Keratinocyte (primary cell): ENCODE data around the gene POLE2. TPM values are rescaled to one million over a fixed set of nuclear protein-coding genes. Genes with fewer than 3 reads are reported as not detected.

Experiments used
- DNase-seq: peaks from one replicate; pipeline ENCODE4 v3.0.0-alpha.2; 2011; ENCODE audit warnings: low read depth, missing footprints, low spot score
- FAIRE-seq: peaks from 2 replicates; lab custom pipeline; 2011; peaks lifted over from hg19 to GRCh38; lab: Jason Lieb, UNC
- H2AFZ ChIP-seq: 2 replicates; pipeline ENCODE4 v1.6.0; 2012; ENCODE audit warnings: low read length, control low read depth, inconsistent platforms; ENCODE audit not compliant: control insufficient read depth
- H3K27ac ChIP-seq: 2 replicates; pipeline ENCODE4 v1.5.1; 2011; ENCODE audit warnings: low read length; ENCODE audit not compliant: control insufficient read depth, insufficient read depth
- H3K27me3 ChIP-seq: 3 replicates; pipeline ENCODE4 v1.6.0; 2011; ENCODE audit warnings: low read length; ENCODE audit not compliant: control insufficient read depth, insufficient read depth; ENCODE audit errors: extremely low read depth
- H3K36me3 ChIP-seq, 2 experiments: 2 replicates in 1 of 2; 3 replicates in 1 of 2; pipeline ENCODE4 v1.5.1; 2011; ENCODE audit warnings: low read length in 2 of 2, mild to moderate bottlenecking in 1 of 2; ENCODE audit not compliant: control insufficient read depth in 2 of 2, insufficient read depth in 2 of 2; ENCODE audit errors: extremely low read depth in 1 of 2
- H3K4me1 ChIP-seq: 3 replicates; pipeline ENCODE4 v1.5.1; 2011; ENCODE audit warnings: low read length; ENCODE audit not compliant: control insufficient read depth, insufficient read depth; ENCODE audit errors: extremely low read depth
- H3K4me2 ChIP-seq: 3 replicates; pipeline ENCODE4 v1.6.0; 2011; ENCODE audit warnings: low read depth, low read length; ENCODE audit not compliant: control insufficient read depth, insufficient read depth; ENCODE audit errors: extremely low read depth
- H3K4me3 ChIP-seq, 3 experiments: fragments of 200-600 bp in 1 of 3; sonication (generic) in 1 of 3; 2 replicates in 2 of 3; 3 replicates in 1 of 3; pipeline ENCODE4 v1.5.1; 2011 to 2016; ENCODE audit warnings: low read length in 3 of 3, mild to moderate bottlenecking in 3 of 3, control low read depth in 2 of 3, inconsistent platforms in 1 of 3, low read depth in 1 of 3, mixed read lengths in 1 of 3, mixed run types in 1 of 3, moderate library complexity in 1 of 3; ENCODE audit not compliant: control insufficient read depth in 2 of 3, insufficient read depth in 2 of 3; ENCODE audit errors: extremely low read depth in 1 of 3
- H3K79me2 ChIP-seq: 2 replicates; pipeline ENCODE4 v1.6.0; 2012; ENCODE audit warnings: low read length; ENCODE audit not compliant: control insufficient read depth, insufficient read depth
- H3K9ac ChIP-seq: 3 replicates; pipeline ENCODE4 v1.6.0; 2011; ENCODE audit warnings: low read length; ENCODE audit not compliant: control insufficient read depth, insufficient read depth; ENCODE audit errors: extremely low read depth
- H3K9me1 ChIP-seq: 3 replicates; pipeline ENCODE4 v1.6.0; 2011; ENCODE audit warnings: low read length; ENCODE audit not compliant: control insufficient read depth, insufficient read depth; ENCODE audit errors: extremely low read depth
- H3K9me3 ChIP-seq: 2 replicates; pipeline ENCODE4 v1.5.1; 2012; ENCODE audit warnings: low read depth, low read length; ENCODE audit not compliant: control insufficient read depth
- H4K20me1 ChIP-seq: 3 replicates; pipeline ENCODE4 v1.6.0; 2011; ENCODE audit warnings: low read length; ENCODE audit not compliant: control insufficient read depth, insufficient read depth; ENCODE audit errors: extremely low read depth
- EZH2 ChIP-seq: IDR thresholded peaks from one replicate; pipeline ENCODE4 v1.6.1; 2012; ENCODE audit warnings: inconsistent platforms, mild to moderate bottlenecking, low read length, moderate library complexity
- dilution Hi-C: fragments of 300-500 bp; cut with MboI; formaldehyde crosslinking; loops from one replicate; pipeline ENCODE4 v1.7.0; 2020; ENCODE audit warnings: low sequenced_read_pairs; ENCODE audit not compliant: extremely low pct_ligation_motif_present
- polyA plus RNA-seq, 5 experiments: library from polyadenylated mRNA; depleted of rRNA in 3 of 5; stranded (reverse) in 3 of 5; stranded (forward) in 1 of 5; unstranded in 1 of 5; fragments of >200 nt; gene quantifications; 1 replicate in 1 of 5; 2 replicates in 3 of 5; 3 replicates in 1 of 5; pipeline versions ENCODE4 v1.2.1 to v1.2.3, GENCODE V29; 2011 to 2012; ENCODE audit warnings: missing spikeins in 2 of 5, low read depth in 1 of 5, low replicate concordance in 1 of 5
- TF ChIP-seq, protein P1 (sequence below), 3 experiments: IDR thresholded peaks in 1 of 3; conservative IDR thresholded peaks in 1 of 3; optimal IDR thresholded peaks in 1 of 3; 2 replicates in 2 of 3; 3 replicates in 1 of 3; pipeline versions ENCODE3 to v1.5.1; 2011; ENCODE audit warnings: low read length in 3 of 3, mild to moderate bottlenecking in 3 of 3, moderate library complexity in 2 of 3, control low read depth in 1 of 3, inconsistent platforms in 1 of 3; ENCODE audit not compliant: insufficient read depth in 2 of 3; ENCODE audit errors: extremely low read depth in 1 of 3

Gene POLE2
- polyA plus RNA-seq, 1 donor (not counting 4 experiments of a cell fraction or from before 2014, with no cell fraction given) = 14.1 TPM

DNA sequence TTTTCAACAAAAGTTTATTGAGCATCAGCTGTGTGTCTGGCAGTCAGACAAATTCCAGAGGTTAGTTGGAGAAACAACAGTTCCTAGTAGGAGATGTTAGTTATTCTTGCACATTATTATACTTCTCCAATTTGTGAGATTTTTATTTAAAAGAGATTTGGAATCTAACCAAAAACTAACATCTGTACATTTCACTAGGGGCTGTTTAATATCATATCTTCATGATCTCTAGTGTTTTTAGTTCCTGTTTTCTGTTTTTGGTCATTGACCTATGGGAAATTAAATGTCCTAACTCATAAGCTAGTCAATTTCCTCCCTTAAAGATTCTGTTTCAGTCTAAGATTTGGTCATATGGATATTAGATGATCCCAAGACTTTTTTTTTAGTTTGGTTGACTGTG lies 45.8 kb upstream of the POLE2 start:
- no peaks in the 10 kb centered on the region for H3K4me1 ChIP-seq
- no peak overlapping the region for H3K27ac ChIP-seq
- no peak for TF ChIP-seq EZH2
- TF ChIP-seq, protein P1, sequence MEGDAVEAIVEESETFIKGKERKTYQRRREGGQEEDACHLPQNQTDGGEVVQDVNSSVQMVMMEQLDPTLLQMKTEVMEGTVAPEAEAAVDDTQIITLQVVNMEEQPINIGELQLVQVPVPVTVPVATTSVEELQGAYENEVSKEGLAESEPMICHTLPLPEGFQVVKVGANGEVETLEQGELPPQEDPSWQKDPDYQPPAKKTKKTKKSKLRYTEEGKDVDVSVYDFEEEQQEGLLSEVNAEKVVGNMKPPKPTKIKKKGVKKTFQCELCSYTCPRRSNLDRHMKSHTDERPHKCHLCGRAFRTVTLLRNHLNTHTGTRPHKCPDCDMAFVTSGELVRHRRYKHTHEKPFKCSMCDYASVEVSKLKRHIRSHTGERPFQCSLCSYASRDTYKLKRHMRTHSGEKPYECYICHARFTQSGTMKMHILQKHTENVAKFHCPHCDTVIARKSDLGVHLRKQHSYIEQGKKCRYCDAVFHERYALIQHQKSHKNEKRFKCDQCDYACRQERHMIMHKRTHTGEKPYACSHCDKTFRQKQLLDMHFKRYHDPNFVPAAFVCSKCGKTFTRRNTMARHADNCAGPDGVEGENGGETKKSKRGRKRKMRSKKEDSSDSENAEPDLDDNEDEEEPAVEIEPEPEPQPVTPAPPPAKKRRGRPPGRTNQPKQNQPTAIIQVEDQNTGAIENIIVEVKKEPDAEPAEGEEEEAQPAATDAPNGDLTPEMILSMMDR (optimal IDR thresholded peaks at IDR 0.05 in 1 of 3, IDR thresholded peaks at IDR 0.05 in 1 of 3, conservative IDR thresholded peaks at IDR 0.05 in 1 of 3; ENCODE audit: extremely low read depth in 1 of 3, insufficient read depth in 2 of 3, low read length in 3 of 3) = no peak
- FAIRE-seq (no peak), DNase-seq (no peak)
- H3K27me3 ChIP-seq = no peaks in the 10 kb centered on the region
- dilution Hi-C loops = no loop called here
- H3K9ac ChIP-seq = no peak overlapping the region
- no peak overlapping the region for H2AFZ ChIP-seq
- no peaks in the 10 kb centered on the region for H4K20me1 ChIP-seq
- no peaks in the 10 kb centered on the region for H3K9me1 ChIP-seq
- H3K9me3 ChIP-seq = no peaks in the 10 kb centered on the region
- no peak overlapping the region for H3K4me3 ChIP-seq
- no peaks in the 10 kb centered on the region for H3K36me3 ChIP-seq
- no peak overlapping the region for H3K4me2 ChIP-seq
- H3K79me2 ChIP-seq = no peaks in the 10 kb centered on the region

DNA sequence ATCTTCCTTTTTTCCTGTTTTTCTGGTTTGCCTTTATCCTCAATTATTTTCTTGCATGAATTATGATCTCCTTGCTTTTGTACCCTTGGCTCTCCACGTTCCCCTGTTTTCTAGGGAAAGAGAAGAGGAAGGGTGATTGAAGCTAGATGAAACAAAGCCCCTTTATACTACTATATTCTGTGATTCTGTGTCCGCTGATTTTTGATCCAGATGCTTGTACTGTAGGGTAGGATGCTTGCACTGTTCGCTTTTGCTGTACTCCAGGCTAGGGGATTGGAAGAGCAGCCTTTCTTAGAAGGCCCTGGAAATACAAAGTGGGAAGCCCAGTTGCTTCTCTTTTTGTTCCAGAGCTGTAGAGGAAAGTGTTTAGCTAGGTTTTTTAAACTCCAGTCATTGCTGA lies 44.9 kb upstream of the POLE2 start:
- Histone ChIP-seq H3K36me3 (no peaks in the 10 kb centered on the region), H3K27me3 (no peaks in the 10 kb centered on the region), H3K4me2 (no peak overlapping the region), H3K79me2 (no peaks in the 10 kb centered on the region), H4K20me1 (no peaks in the 10 kb centered on the region), H3K4me1 (no peaks in the 10 kb centered on the region), H3K27ac (no peak overlapping the region), H2AFZ (no peak overlapping the region), H3K9me1 (no peaks in the 10 kb centered on the region), H3K9me3 (no peaks in the 10 kb centered on the region), H3K4me3 (no peak overlapping the region), H3K9ac (no peak overlapping the region)
- no peak for TF ChIP-seq EZH2
- TF ChIP-seq, protein P1 (optimal IDR thresholded peaks at IDR 0.05 in 1 of 3, IDR thresholded peaks at IDR 0.05 in 1 of 3, conservative IDR thresholded peaks at IDR 0.05 in 1 of 3; ENCODE audit: extremely low read depth in 1 of 3, insufficient read depth in 2 of 3, low read length in 3 of 3) = no peak
- DNase-seq (no peak), FAIRE-seq (no peak)
- dilution Hi-C loops = no loop called here
